Measurements from ENCODE around the gene ZNF689.

The ZNF689 gene

GRCh38 chr16:30567991-30568638 lies 42.1 kb downstream of the ZNF689 start:
- TF ChIP-seq CTCF (conservative IDR thresholded peaks at IDR 0.05; ENCODE audit: low read length), result no peak
- DNase-seq (ENCODE audit: low read depth), result peak; percentile 78
- no peak overlapping the region for H3K4me3 ChIP-seq (ENCODE audit: low read length)

- H3K4me3 ChIP-seq (ENCODE audit: low read length), result no peak overlapping the region
- TF ChIP-seq CTCF (conservative IDR thresholded peaks at IDR 0.05; ENCODE audit: low read length), result no peak
- DNase-seq (ENCODE audit: low read depth), result no peak
Observed at GRCh38 chr16:30567160-30567990, 42.8 kb downstream of the ZNF689 start.

- no peak for DNase-seq (ENCODE audit: low read depth)
- no peak for TF ChIP-seq CTCF (conservative IDR thresholded peaks at IDR 0.05; ENCODE audit: low read length)
- no peak overlapping the region for H3K4me3 ChIP-seq (ENCODE audit: low read length)
Observed at GRCh38 chr16:30566531-30566930, 43.7 kb downstream of the ZNF689 start.

GRCh38 chr16:30565984-30566383 lies 44.2 kb downstream of the ZNF689 start:
- no peak for DNase-seq (ENCODE audit: low read depth)
- TF ChIP-seq CTCF (conservative IDR thresholded peaks at IDR 0.05; ENCODE audit: low read length), result no peak
- H3K4me3 ChIP-seq (ENCODE audit: low read length), result no peak overlapping the region

GRCh38 chr16:30565526-30565925 lies 44.7 kb downstream of the ZNF689 start:
- no peak overlapping the region for H3K4me3 ChIP-seq (ENCODE audit: low read length)
- DNase-seq (ENCODE audit: low read depth), result no peak
- no peak for TF ChIP-seq CTCF (conservative IDR thresholded peaks at IDR 0.05; ENCODE audit: low read length)

- no peak for DNase-seq (ENCODE audit: low read depth)
- no peak for TF ChIP-seq CTCF (conservative IDR thresholded peaks at IDR 0.05; ENCODE audit: low read length)
- H3K4me3 ChIP-seq (ENCODE audit: low read length), result no peak overlapping the region
Observed at GRCh38 chr16:30562021-30562420, 48.2 kb downstream of the ZNF689 start.
